Epithelial cell of prostate (primary cell): Measurements from ENCODE around the gene CTPS1.

Source experiments
- DNase-seq: peaks from one replicate; pipeline ENCODE4 v3.0.0-alpha.2; 2011; ENCODE audit warnings: low read depth, low spot score
- H3K27ac ChIP-seq: fragments of 450-650 bp; 2 replicates; pipeline ENCODE4 v1.5.1; 2017; ENCODE audit warnings: mild to moderate bottlenecking

CTPS1 gene

GRCh38 chr1:41056907-41057306 is 77.4 kb downstream of the CTPS1 start:
- H3K27ac ChIP-seq = no peak overlapping the region
- DNase-seq = no peak
